HCT116 (cell line): ENCODE data around the gene RNF7.

ENCODE experiments used
- EGR1 ChIP-seq: IDR thresholded peaks from 2 replicates; pipeline ENCODE4 v1.6.1; 2012; ENCODE audit warnings: low read depth
- EZH2 ChIP-seq: fragments of 200-600 bp; sonication (generic); IDR thresholded peaks from 2 replicates; pipeline ENCODE4 v1.6.1; 2017; ENCODE audit warnings: antibody characterized with exemption, mixed run types
- EZH2phosphoT487 ChIP-seq: fragments of 200-600 bp; IDR thresholded peaks from 2 replicates; pipeline ENCODE4 v1.6.1; 2018; ENCODE audit warnings: antibody characterized with exemption, borderline replicate concordance
- MAX ChIP-seq: IDR thresholded peaks from 2 replicates; pipeline ENCODE4 v1.6.1; 2012
- POLR2A ChIP-seq: IDR thresholded peaks from 2 replicates; pipeline ENCODE4 v1.7.0; 2011; ENCODE audit warnings: borderline replicate concordance; ENCODE audit not compliant: insufficient read depth, insufficient read length; ENCODE audit errors: extremely low read depth
- POLR2AphosphoS5 ChIP-seq: IDR thresholded peaks from 2 replicates; pipeline ENCODE4 v1.6.1; 2011; ENCODE audit warnings: mild to moderate bottlenecking, low read depth, low read length, moderate library complexity
- RAD21 ChIP-seq: IDR thresholded peaks from 2 replicates; pipeline ENCODE4 v1.6.1; 2012; ENCODE audit warnings: low read depth, mild to moderate bottlenecking
- REST ChIP-seq: IDR thresholded peaks from 2 replicates; pipeline ENCODE4 v1.6.1; 2012; ENCODE audit warnings: low read depth
- SIN3A ChIP-seq: IDR thresholded peaks from 2 replicates; pipeline ENCODE4 v1.6.1; 2012; ENCODE audit warnings: low read depth
- TCF7L2 ChIP-seq: IDR thresholded peaks from 2 replicates; pipeline ENCODE4 v1.7.0; 2011; ENCODE audit warnings: borderline replicate concordance, inconsistent platforms; ENCODE audit not compliant: insufficient read depth, insufficient read length; ENCODE audit errors: extremely low read depth
- YY1 ChIP-seq: IDR thresholded peaks from 2 replicates; pipeline ENCODE4 v1.6.1; 2011; ENCODE audit warnings: low read length, low read depth, moderate library complexity, mild to moderate bottlenecking; ENCODE audit not compliant: insufficient replicate concordance; ENCODE audit errors: extremely low read depth
- ZBTB33 ChIP-seq: IDR thresholded peaks from 2 replicates; pipeline ENCODE4 v1.6.1; 2011; ENCODE audit warnings: mild to moderate bottlenecking, low read length, moderate library complexity; ENCODE audit not compliant: insufficient replicate concordance; ENCODE audit errors: extremely low read depth
- TF ChIP-seq, protein P1 (sequence below), 3 experiments: fragments of 200-600 bp in 1 of 3; sonication (generic) in 1 of 3; IDR thresholded peaks in 2 of 3; conservative IDR thresholded peaks in 1 of 3; 2 replicates each; pipeline ENCODE4 v1.5.1; 2012 to 2017; ENCODE audit warnings: low read depth in 2 of 3, low read length in 2 of 3, antibody characterized with exemption in 1 of 3, borderline replicate concordance in 1 of 3, control low read depth in 1 of 3, mild to moderate bottlenecking in 1 of 3, mixed read lengths in 1 of 3, mixed run types in 1 of 3, moderate library complexity in 1 of 3; ENCODE audit not compliant: insufficient read depth in 1 of 3

- TF ChIP-seq, protein P1, sequence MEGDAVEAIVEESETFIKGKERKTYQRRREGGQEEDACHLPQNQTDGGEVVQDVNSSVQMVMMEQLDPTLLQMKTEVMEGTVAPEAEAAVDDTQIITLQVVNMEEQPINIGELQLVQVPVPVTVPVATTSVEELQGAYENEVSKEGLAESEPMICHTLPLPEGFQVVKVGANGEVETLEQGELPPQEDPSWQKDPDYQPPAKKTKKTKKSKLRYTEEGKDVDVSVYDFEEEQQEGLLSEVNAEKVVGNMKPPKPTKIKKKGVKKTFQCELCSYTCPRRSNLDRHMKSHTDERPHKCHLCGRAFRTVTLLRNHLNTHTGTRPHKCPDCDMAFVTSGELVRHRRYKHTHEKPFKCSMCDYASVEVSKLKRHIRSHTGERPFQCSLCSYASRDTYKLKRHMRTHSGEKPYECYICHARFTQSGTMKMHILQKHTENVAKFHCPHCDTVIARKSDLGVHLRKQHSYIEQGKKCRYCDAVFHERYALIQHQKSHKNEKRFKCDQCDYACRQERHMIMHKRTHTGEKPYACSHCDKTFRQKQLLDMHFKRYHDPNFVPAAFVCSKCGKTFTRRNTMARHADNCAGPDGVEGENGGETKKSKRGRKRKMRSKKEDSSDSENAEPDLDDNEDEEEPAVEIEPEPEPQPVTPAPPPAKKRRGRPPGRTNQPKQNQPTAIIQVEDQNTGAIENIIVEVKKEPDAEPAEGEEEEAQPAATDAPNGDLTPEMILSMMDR (IDR thresholded peaks at IDR 0.05 in 2 of 3, conservative IDR thresholded peaks at IDR 0.05 in 1 of 3; ENCODE audit: borderline replicate concordance in 1 of 3, insufficient read depth in 1 of 3, low read depth in 2 of 3, low read length in 2 of 3), result no peak
- TF ChIP-seq ZBTB33 (no peak), POLR2A (no peak), TCF7L2 (no peak), POLR2AphosphoS5 (no peak), REST (no peak), EZH2 (no peak), EZH2phosphoT487 (no peak), RAD21 (no peak), MAX (no peak), EGR1 (no peak), YY1 (no peak), SIN3A (no peak)
These were observed 14.8 kb upstream of the RNF7 start for GRCh38 chr3:141723255-141723654.
